Measurements from ENCODE around the gene FAM193B.
A peak's percentile ranks its signal among the peaks of the same experiment; 100 is the strongest.

FAM193B gene

DNA sequence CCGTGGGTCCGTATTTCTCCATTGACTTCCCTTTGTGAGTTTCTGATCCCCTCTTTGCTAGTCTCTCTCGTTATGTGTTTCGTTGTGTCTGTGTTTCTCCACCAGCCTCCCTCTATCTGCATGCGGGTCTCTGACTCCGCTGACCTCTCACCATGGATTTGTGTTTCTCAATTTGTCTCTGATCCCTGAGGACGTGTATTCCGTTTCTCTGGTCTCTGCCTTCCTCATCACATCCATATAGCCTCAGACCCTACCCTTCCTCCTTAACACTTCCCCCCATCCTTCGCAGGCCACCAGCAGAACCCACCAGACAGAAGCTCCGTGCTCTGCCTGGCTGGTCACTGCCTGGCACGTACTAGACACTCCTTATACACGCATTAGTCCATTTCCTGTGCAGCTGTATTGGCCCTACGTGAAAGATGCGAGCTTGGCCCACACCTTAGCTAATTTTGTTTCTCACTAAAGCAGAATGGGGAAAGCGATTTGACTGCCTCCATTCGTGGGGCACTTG is 46.2 kb upstream of the FAM193B start:
- DNase-seq (ENCODE audit: low read depth): peak; percentile 36

DNA sequence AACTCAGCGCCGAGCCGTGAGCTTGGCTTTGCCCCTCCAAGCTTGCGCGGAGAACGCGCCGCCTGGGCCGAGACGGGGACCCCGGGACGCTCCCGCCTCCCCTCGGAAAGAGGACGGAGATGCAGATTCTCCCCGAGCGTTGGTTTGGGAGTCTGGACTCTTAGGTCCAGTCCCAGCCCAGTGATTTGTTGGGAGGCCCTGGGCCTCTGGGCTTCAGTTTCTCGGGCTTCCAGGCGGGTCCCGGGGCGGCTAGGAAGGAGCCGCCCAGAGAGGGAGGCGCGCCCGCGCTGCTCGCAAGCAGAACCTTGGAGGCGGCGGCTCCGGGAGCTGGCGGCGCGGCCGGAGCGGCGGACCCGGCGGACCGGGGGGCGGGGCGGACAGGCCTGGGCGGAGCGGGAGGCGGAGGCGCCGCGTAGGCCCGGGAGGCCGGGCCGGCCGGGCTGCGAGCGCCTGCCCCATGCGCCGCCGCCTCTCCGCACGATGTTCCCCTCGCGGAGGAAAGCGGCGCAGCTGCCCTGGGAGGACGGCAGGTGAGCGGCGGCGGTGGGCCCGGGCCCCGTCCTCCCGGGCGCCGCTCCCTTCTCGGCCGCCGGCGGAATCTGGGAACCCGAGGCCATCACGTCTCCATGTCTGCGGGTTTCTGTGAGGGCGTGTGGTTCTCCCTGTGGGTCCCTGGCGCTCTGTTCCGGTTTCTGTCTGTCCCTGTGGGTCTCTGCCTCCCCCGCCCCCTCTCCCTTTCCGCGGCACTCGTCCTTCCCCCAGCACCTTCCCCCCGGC is 45.6 kb upstream of the FAM193B start, which contains the start of gene B4GALT7:
Gene B4GALT7, plus strand, starts transcription at position 402 of the 777 bp plus-strand sequence. Its CDS starts 79 bp downstream, at position 481.
- peak within 1 kb of the TSS; percentile 86 for H3K4me3 ChIP-seq (ENCODE audit: low read length)
- TF ChIP-seq, protein P1, sequence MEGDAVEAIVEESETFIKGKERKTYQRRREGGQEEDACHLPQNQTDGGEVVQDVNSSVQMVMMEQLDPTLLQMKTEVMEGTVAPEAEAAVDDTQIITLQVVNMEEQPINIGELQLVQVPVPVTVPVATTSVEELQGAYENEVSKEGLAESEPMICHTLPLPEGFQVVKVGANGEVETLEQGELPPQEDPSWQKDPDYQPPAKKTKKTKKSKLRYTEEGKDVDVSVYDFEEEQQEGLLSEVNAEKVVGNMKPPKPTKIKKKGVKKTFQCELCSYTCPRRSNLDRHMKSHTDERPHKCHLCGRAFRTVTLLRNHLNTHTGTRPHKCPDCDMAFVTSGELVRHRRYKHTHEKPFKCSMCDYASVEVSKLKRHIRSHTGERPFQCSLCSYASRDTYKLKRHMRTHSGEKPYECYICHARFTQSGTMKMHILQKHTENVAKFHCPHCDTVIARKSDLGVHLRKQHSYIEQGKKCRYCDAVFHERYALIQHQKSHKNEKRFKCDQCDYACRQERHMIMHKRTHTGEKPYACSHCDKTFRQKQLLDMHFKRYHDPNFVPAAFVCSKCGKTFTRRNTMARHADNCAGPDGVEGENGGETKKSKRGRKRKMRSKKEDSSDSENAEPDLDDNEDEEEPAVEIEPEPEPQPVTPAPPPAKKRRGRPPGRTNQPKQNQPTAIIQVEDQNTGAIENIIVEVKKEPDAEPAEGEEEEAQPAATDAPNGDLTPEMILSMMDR (IDR thresholded peaks at IDR 0.05; ENCODE audit: insufficient read depth, low read depth, low read length, missing control alignments): no peak
- peak; percentile 87 for DNase-seq (ENCODE audit: low read depth)

More for the DNA sequence above, 46.2 kb upstream of the FAM193B start:
- TF ChIP-seq, protein P1 (IDR thresholded peaks at IDR 0.05; ENCODE audit: insufficient read depth, low read depth, low read length, missing control alignments): no peak
- H3K4me3 ChIP-seq (ENCODE audit: low read length): peak overlapping the region; percentile 86

DNA sequence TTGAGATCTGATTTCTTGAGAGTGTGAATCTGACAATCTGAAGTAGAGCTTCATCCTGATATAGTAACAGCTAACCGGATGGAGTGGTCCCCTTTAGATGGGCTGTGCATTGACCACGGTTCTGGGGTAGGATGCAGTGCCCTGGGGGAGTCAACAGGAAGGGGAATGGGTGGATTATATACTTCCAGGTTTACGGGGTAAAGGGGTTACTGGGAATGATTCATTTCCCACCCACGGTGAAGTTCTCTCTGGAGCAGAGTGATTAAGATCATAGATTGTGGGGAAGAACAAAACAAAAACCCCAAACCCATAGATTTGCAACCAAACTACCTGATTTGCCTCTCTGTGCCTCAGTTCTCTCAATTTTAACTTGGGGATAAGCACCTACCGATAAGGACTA is 44.1 kb upstream of the FAM193B start:
- DNase-seq (ENCODE audit: low read depth): no peak
- TF ChIP-seq, protein P1 (IDR thresholded peaks at IDR 0.05; ENCODE audit: insufficient read depth, low read depth, low read length, missing control alignments): no peak
- H3K4me3 ChIP-seq (ENCODE audit: low read length): no peak overlapping the region

DNA sequence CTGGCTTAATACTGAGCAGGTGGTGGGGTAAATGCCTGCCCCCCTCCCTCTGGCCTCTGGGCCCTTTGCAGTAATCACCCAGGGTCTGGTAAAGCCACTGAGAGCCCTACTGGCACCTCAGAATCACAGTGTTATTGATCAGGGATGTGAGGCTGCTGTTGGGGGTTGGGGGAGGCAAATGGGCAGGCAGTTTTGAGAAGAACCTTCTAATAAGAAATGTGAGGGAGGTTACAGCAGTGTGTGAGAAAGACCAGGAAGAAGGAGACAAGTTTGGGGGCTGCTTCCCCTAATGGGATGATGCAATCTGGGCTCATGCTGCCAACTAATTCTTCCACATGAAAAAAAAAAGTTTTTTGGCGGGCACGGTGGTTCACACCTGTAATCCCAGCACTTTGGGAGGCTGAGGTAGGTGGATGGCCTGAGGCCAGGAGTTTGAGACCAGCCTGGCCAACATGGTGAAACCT is 42.4 kb upstream of the FAM193B start:
- no peak for DNase-seq (ENCODE audit: low read depth)
- TF ChIP-seq, protein P1 (IDR thresholded peaks at IDR 0.05; ENCODE audit: insufficient read depth, low read depth, low read length, missing control alignments): no peak

DNA sequence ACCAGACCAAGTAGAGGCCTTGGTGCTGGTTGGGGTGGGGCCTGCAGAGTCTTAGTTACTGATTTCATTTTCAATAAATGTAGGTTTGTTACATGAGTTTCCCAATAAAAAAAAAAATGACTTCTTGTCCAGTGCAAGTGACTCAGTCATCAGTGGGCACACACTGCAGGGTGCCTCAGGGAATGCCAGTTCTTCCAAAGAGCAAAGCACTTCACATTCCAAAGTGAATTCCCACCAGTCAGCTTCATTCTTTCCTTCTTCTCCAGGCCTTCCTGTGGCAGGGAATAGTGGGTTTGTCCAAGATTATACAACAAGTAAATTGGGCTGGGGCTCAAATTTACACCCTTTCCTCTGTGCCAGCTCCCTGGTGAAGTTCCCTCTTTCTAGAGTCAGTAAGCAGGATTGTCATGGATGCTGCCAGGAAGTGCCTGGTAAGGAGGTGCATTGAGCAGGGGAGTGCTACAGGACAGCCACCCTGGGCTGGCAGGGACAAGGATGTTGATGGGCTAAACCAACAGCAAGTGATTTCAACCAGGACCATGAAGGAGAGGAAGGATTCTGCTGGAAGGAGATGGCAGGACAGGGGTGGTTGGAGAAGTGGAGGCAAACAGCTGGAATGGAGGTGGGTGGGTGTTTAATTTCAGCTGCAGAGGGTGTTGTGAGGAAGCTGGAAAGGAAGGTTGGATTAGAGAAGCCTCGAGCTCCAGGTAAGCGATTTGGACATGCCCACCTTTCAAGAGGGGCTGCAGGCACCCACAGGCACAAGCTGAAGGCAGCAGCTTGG is 41.8 kb upstream of the FAM193B start:
- no peak for DNase-seq (ENCODE audit: low read depth)
- TF ChIP-seq, protein P1 (IDR thresholded peaks at IDR 0.05; ENCODE audit: insufficient read depth, low read depth, low read length, missing control alignments): no peak
- no peak overlapping the region for H3K4me3 ChIP-seq (ENCODE audit: low read length)

More for the DNA sequence above, 42.4 kb upstream of the FAM193B start:
- H3K4me3 ChIP-seq (ENCODE audit: low read length): no peak overlapping the region

DNA sequence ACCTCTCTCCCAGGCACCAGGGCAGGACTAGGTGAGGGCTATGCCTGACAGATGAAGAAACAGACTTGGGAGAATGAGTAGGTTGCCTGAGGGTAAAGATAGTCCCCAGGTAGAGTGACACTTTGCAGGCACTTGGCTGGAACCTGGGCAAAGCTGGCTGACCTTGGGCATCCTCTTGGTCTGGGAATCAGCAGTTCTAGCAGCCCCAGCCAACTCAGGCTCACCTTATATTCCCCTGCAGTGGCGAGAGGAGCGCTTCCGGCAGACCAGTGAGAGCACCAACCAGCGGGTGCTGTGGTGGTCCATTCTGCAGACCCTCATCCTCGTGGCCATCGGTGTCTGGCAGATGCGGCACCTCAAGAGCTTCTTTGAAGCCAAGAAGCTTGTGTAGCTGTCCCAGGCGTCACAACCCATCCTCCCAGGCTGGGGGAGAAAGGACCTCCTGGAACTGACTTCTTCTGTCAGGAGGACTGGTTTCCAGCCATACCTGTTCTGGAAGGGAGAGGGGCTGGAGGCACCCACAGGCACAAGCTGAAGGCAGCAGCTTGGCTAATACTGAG is 40.7 kb upstream of the FAM193B start:
- no peak for DNase-seq (ENCODE audit: low read depth)
- H3K4me3 ChIP-seq (ENCODE audit: low read length): no peak overlapping the region
- TF ChIP-seq, protein P1 (IDR thresholded peaks at IDR 0.05; ENCODE audit: insufficient read depth, low read depth, low read length, missing control alignments): no peak
